ENCODE data around the gene DCUN1D4.

DCUN1D4 gene

DNA sequence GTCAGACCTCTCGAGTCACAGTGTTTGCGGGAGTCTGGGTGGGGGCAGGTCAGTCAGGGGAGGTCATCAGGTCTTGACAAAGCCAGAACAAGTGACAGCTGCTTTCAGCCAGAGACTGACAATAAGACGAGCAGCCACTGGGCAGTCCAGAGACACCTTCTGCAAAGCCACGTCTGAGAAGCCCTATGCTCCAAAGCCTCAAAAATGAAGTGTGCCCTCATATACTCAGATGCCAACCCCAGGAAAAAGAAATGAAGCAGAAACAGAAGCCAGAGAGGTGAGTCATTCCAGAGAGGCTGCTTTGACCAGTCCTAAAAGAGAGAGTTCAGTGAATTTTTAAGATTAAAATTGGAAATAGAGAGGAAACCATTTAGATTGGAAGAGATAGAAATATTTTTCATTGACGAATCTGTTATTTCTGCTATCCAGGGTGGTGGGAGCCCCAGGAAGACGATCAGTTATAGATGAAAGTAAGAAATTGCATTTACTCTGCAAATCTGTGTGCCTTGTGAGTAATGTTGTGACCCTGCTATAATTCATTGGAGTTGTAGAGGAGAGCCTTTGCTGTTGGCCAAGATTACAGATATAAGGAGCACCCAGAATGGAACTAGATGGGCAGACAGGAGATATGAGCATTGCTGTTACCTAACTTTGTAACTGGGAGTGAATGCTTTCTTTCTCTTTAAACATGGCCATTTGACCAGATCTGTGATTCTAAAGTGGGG, 99.3 kb downstream of the DCUN1D4 start:
- no peaks in the 10 kb centered on the region for H3K9me3 ChIP-seq (ENCODE audit: low read length)
- no peaks in the 10 kb centered on the region for H3K4me1 ChIP-seq (ENCODE audit: insufficient read depth, low read length)
- H3K36me3 ChIP-seq (ENCODE audit: insufficient read depth, low read length) = no peaks in the 10 kb centered on the region
- H3K27ac ChIP-seq (ENCODE audit: low read depth, low read length) = no peak overlapping the region
- H3K27me3 ChIP-seq (ENCODE audit: control insufficient read depth in 1 of 2, insufficient read depth in 2 of 2, low read length in 2 of 2) = no peaks in the 10 kb centered on the region
- no peak overlapping the region for H3K4me3 ChIP-seq (ENCODE audit: low read depth in 1 of 2, low read length in 2 of 2)
- no peak overlapping the region for H3K9ac ChIP-seq (ENCODE audit: low read length)

DNA sequence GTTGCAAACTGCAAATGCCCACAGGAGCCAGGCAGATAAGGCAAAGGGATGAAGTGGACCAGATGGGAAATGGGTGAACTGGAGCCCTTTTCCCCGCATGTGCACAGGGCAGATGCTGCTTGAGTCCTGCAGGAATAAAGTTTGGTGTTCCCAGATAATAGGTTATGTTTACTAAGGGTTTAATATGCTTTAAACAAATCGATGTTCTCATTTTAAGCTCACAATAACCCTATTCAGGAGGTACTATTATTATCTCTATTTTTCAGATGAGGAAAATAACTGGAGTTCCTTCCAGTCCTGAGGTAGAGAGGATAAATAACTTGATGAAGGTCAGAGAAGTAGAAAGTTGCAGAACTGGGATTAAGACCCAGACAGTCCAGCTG, 99.9 kb downstream of the DCUN1D4 start:
- H3K9me3 ChIP-seq (ENCODE audit: low read length) = no peaks in the 10 kb centered on the region
- H3K27ac ChIP-seq (ENCODE audit: low read depth, low read length) = no peak overlapping the region
- H3K4me3 ChIP-seq (ENCODE audit: low read depth in 1 of 2, low read length in 2 of 2) = no peak overlapping the region
- no peak overlapping the region for H3K9ac ChIP-seq (ENCODE audit: low read length)
- no peaks in the 10 kb centered on the region for H3K36me3 ChIP-seq (ENCODE audit: insufficient read depth, low read length)
- no peaks in the 10 kb centered on the region for H3K27me3 ChIP-seq (ENCODE audit: control insufficient read depth in 1 of 2, insufficient read depth in 2 of 2, low read length in 2 of 2)
- H3K4me1 ChIP-seq (ENCODE audit: insufficient read depth, low read length) = no peaks in the 10 kb centered on the region

DNA sequence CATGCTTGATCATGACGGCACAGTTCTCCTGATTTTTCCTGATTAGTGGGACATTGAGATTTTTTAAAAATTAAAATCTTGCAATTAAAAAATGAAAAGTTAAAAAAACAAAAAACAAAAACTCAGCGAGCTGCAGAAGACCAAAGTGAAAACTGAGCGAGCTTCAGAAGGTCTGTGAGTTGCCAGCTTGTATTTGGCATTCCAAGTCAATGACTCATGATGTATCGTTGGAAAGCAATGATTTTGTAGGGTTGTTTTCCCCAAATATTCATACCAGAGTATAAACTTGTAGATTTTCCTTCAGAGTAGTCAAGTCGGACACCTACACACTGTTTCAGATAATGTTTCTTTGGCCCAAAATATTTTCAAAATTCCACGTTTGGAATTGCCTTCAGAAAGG, 100.3 kb downstream of the DCUN1D4 start:
- no peaks in the 10 kb centered on the region for H3K4me1 ChIP-seq (ENCODE audit: insufficient read depth, low read length)
- no peak overlapping the region for H3K9ac ChIP-seq (ENCODE audit: low read length)
- H3K27me3 ChIP-seq (ENCODE audit: control insufficient read depth in 1 of 2, insufficient read depth in 2 of 2, low read length in 2 of 2) = no peaks in the 10 kb centered on the region
- H3K4me3 ChIP-seq (ENCODE audit: low read depth in 1 of 2, low read length in 2 of 2) = no peak overlapping the region
- H3K9me3 ChIP-seq (ENCODE audit: low read length) = no peaks in the 10 kb centered on the region
- no peak overlapping the region for H3K27ac ChIP-seq (ENCODE audit: low read depth, low read length)
- H3K36me3 ChIP-seq (ENCODE audit: insufficient read depth, low read length) = no peaks in the 10 kb centered on the region

DNA sequence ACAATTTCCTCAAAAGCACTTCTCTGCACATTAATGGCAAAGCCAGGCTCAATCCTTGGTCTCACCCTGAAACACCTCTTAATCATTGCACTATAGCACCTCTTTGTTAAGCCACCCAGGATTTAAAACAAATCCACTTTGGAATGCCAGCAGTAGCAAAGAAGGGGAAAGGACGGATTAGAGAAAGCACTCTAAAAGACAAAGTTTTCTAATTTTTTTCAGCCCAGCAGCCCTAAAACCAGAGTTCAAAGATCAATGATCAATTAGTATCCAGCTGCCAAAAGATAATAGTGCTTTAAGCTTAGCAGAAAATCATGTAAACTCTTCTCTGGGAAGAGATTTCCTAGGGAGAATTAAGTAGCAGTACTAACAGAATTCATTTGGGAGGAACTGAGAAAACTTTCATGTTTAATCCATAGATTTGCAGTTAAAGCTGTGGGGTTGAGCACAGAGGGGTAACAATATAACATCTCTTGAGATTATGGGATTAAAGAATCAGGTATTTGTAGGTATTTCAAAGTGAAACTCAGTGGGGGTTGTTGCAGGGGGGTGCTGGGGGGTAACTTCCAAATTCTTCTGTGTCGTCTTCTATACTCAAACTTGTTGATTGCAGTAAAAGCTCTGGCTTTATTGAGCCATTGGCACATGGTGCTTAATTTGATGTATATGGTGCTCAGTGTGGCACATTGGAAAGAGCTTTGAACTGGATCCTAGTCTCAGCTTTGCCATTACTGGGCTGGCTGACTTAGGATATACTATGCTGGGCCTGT, 115.4 kb downstream of the DCUN1D4 start:
- Histone ChIP-seq H3K36me3 (ENCODE audit: insufficient read depth, low read length) (no peaks in the 10 kb centered on the region), H3K9ac (ENCODE audit: low read length) (no peak overlapping the region), H3K4me3 (ENCODE audit: low read depth in 1 of 2, low read length in 2 of 2) (no peak overlapping the region), H3K9me3 (ENCODE audit: low read length) (no peaks in the 10 kb centered on the region), H3K27me3 (ENCODE audit: control insufficient read depth in 1 of 2, insufficient read depth in 2 of 2, low read length in 2 of 2) (no peaks in the 10 kb centered on the region), H3K4me1 (ENCODE audit: insufficient read depth, low read length) (no peaks in the 10 kb centered on the region), H3K27ac (ENCODE audit: low read depth, low read length) (no peak overlapping the region)

DNA sequence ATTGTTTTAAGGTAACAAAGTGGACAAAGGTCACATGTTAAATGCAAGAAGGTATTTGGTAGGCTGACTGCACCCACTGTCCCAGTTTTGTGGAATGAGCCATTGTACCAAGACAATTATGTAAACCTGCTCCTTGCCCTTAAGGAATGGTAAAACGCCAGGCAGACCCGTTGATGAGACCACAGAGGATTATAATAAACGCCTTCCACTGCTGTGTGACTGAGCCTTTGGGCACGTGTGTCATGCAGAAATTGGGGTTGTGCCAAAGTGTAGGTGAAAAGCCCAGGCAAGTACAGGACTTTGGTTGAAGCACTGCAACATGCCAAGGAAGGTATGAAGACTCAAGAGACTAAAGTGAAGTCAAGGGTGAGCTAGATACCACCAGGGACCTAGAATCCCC, 117.5 kb downstream of the DCUN1D4 start:
- Histone ChIP-seq H3K4me3 (ENCODE audit: low read depth in 1 of 2, low read length in 2 of 2) (no peak overlapping the region), H3K27ac (ENCODE audit: low read depth, low read length) (no peak overlapping the region), H3K9me3 (ENCODE audit: low read length) (no peaks in the 10 kb centered on the region), H3K36me3 (ENCODE audit: insufficient read depth, low read length) (no peaks in the 10 kb centered on the region), H3K27me3 (ENCODE audit: control insufficient read depth in 1 of 2, insufficient read depth in 2 of 2, low read length in 2 of 2) (no peaks in the 10 kb centered on the region), H3K9ac (ENCODE audit: low read length) (no peak overlapping the region), H3K4me1 (ENCODE audit: insufficient read depth, low read length) (peaks cover 6% of the 10 kb centered on the region)

DNA sequence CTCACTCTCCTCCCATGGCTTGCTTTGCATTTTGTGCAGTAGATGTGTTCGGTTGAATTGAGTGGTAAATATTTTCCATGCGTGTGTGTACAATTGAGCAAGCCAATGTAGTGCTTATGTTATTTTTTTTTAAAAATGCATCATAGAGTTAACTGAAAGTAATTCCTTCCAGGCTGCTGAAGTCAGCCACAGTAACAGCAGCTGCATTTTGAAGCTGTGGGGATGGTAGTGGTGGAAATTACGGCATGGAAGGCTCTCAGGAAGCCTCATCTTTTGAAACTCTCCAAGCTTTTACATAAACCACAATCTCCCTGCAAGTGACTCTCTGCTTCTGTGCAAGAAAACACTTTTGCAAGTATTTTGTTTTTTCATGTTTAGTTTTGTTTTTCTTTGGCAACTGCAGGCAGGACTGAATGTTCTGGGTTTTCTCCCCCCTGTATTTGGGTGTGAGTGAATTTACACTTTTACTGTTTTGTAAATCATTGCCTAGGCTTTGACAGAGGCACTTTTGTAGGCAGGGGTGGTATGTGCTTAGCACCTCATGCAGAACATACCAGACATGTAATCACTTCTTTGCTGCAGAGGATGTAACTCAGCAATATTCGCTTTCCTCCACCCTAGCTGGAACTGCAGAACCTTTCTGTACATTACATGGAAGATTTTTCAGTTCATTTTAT, 121.0 kb downstream of the DCUN1D4 start:
- Histone ChIP-seq H3K4me3 (ENCODE audit: low read depth in 1 of 2, low read length in 2 of 2) (no peak overlapping the region), H3K27ac (ENCODE audit: low read depth, low read length) (no peak overlapping the region), H3K4me1 (ENCODE audit: insufficient read depth, low read length) (peaks cover 6% of the 10 kb centered on the region), H3K9ac (ENCODE audit: low read length) (no peak overlapping the region), H3K36me3 (ENCODE audit: insufficient read depth, low read length) (no peaks in the 10 kb centered on the region), H3K9me3 (ENCODE audit: low read length) (no peaks in the 10 kb centered on the region), H3K27me3 (ENCODE audit: control insufficient read depth in 1 of 2, insufficient read depth in 2 of 2, low read length in 2 of 2) (no peaks in the 10 kb centered on the region)

DNA sequence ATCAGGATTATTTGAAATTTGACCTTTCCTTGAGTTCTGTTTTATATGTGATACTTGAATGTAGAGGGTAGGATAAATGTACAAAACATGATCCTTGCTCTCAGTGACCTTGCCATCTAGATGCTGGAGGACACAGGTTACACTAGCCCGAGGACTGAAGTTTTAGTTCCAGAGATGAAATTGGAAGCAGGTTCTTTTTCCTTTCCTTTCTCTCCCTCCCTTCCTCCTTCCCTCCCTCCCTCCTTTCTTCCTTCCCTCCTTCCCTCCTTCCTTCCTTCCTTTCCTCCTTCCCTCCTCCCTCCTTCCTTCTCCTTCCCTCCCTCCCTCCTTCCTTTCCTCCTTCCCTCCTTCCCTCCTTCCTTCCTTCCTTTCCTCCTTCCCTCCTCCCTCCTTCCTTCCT, 122.9 kb downstream of the DCUN1D4 start:
- peaks cover 6% of the 10 kb centered on the region for H3K4me1 ChIP-seq (ENCODE audit: insufficient read depth, low read length)
- no peak overlapping the region for H3K27ac ChIP-seq (ENCODE audit: low read depth, low read length)
- no peaks in the 10 kb centered on the region for H3K27me3 ChIP-seq (ENCODE audit: control insufficient read depth in 1 of 2, insufficient read depth in 2 of 2, low read length in 2 of 2)
- no peak overlapping the region for H3K4me3 ChIP-seq (ENCODE audit: low read depth in 1 of 2, low read length in 2 of 2)
- no peaks in the 10 kb centered on the region for H3K36me3 ChIP-seq (ENCODE audit: insufficient read depth, low read length)
- no peak overlapping the region for H3K9ac ChIP-seq (ENCODE audit: low read length)
- H3K9me3 ChIP-seq (ENCODE audit: low read length) = no peaks in the 10 kb centered on the region
